GM21423 (cell line): ENCODE measurements around the gene NAA35.
"Not testable (repeated sequence)": the region's sequence is repeated elsewhere in the genome, so short reads cannot be mapped to it uniquely, and the experiment has no call there.

ENCODE experiments used
- ATAC-seq: cut with Tn5 transposase; IDR thresholded peaks from one replicate; pipeline ENCODE4 v1.9.1; 2021; ENCODE audit warnings: mild to moderate bottlenecking, moderate library complexity; ENCODE audit not compliant: unreplicated experiment

NAA35 gene

DNA sequence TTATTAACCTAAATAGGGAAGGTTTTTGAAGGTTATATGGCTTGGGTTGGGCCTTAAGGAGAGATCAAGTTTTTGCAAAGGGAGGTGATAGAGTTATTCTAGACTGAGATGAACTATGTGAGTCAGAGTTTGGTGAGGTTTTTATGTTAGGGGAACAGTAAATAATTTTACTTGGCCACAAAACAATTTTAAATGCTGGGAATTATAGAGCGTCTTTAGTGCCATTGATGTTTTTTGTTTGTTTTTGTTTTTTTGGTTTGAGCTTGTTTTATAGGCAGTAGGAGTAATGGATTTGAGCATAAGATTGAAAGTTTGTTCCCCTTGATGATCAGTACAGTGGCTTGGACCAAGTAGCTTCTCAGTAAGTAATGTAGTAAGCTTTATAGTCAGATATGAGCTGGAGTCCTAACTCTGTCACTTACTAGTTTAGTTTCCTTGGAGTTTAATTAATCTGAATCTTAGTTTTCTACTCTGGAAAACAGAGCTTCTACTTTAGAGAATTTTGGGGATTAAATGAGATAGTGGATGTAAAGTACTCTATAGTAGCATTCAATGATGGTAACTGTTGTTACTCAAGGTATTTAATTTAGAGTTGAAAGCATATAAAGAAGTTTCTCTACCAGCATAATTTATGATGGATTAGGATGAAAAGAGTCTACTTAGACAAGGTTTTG lies 2.9 kb downstream of the NAA35 start:
- ATAC-seq: no peak

- no peak for ATAC-seq
These were observed 3.7 kb downstream of the NAA35 start for GRCh38 chr9:85944672-85945071.

DNA sequence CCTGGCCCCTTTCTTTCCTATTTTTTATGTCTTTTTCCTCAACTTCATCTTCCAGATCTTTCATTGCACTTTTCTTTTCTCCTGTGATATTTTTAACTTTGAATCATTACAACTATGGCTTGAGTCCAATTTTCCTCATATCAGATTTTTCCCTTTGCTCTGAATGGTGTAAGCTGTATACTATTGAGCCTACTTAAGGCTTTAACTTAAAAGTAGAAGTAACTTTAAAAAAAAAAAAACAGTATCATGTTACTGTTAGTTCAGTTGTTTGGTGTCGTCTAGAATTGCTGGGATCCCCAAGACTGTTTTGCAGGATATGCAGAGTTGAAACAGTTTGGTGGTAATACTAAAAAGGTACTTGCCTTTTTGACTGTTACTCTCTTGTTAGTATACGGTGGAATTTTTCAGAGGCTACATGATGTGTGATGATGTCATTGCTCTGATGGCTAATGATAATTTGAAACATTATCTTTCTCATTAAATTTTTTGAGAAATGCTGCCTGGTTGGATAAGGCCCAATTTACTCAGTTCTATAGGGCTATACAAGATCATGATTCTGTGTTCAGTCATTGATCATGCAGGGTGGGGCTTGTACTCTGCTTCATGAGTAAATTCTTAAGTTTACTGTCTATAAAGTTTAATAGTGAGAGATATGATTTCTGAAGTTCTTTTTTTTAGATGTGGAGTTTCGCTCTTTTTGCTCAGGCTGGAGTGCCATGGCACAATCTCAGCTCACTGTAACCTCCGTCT lies 8.8 kb downstream of the NAA35 start:
- no peak for ATAC-seq

DNA sequence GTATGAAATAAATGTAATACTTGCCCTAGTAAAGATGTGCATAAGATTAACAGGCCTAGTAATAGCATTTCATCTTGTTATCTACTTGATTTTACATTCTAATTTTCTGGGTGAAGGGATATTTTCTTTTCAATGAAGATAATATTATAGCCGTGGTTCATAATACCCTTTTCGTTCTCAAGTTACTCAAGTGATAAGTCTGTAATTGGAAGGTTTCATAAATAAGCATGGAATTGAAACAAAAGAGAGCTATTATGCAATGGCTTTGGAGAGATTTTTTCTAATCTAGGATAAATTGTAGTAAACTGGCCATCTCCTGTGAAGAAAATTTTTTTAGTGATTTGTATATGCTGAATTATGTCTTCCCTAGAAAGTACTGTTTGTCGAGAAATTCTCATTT lies 19.0 kb downstream of the NAA35 start:
- ATAC-seq: no peak

DNA sequence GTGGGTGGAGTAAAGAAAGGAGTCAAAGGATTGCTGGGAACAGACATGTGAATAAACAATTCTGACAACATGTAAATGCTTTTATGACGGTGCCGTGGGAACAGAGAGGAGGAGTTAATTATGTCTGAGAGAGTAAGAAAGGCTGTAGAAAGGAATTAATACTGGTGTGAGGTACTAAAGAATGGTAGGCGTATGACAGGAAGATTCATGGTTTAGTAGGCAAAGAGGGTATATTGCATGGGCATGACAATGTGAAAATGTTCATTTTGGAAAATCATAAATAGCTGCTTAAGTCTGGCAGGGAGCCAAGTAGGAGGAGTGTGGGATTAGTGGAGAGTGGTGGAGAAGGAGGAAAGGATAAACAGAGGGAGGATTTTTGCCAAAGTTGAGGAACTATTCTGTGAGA lies 19.7 kb downstream of the NAA35 start:
- no peak for ATAC-seq

DNA sequence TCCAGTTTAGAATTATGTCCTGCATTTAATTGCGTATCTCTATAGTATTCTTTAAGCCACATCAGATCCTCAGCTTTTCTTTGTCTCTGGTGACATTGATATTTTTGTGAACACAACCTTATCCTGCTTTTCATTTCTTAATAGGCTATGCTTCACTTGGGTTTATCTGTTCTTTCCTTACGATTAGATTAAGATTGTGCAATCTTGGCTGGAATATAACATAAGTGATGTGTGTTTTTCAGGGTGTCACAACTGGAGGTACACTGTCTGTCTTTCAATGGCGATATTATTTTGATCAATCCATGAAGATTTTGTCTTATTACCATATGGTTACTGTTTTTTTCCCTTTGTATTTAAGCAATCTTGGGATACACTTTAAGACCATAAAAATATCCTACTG lies 23.6 kb downstream of the NAA35 start:
- no peak for ATAC-seq

GRCh38 chr9:85964949-85965348 lies 24.0 kb downstream of the NAA35 start:
- ATAC-seq: no peak

DNA sequence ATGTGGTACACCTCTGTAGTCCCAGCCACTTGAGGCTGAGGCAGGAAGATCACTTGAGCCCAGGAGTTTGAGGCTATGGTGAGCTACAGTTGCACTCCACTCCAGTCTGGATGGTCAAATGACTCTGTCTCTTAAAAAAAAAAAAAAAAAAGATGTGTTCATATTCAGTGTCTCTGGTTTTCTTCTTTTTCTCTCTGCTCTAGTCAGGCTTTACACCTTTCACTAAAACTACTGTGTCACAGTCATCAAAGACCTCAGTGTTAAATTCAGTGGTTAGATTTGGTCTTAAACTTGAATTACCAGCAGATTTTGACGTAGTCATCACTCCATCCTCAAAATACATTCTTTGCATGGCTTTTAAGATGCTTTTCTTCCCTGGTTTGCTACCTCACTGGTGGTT lies 28.8 kb downstream of the NAA35 start:
- no peak for ATAC-seq

DNA sequence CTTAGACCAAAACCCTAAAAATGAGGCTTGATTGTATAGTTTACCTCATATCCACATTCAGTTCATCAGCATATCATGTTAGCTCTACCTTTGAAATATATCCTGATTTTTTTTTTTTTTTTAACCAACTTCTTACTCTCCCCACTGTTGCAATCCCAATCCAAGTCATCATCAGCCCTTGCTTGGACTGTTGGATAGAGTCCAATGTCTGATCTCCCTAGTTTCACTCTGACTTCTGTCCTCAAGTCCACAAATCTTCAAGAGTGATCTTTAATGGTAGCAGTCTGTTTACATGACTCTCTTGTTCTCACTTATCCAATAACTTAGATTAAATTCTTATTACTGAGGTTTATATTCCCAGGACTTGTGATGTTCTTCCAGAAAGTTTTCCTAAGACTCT lies 30.8 kb downstream of the NAA35 start:
- ATAC-seq: no peak

DNA sequence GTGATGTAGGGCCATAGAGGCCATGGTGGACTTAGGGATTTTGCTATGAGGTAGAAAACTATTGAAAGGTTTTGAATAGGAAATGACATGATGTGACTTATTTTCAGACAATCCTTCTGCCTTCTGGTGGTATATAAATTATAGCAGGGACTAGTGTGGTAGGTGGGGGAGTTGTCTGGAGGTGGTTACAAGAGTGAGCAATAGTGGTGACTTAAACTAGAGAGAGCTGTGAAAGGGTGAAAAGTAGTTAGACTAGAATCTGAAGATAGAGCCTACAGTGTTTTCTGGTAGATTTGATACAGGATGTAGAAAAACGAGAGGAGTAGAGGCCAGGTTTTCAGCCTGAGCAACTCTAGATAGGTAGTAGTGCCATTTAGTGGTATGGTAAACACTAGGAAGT lies 32.3 kb downstream of the NAA35 start:
- no peak for ATAC-seq

- not testable (repeated sequence) for ATAC-seq
These were observed 33.2 kb downstream of the NAA35 start for GRCh38 chr9:85974055-85974547.

DNA sequence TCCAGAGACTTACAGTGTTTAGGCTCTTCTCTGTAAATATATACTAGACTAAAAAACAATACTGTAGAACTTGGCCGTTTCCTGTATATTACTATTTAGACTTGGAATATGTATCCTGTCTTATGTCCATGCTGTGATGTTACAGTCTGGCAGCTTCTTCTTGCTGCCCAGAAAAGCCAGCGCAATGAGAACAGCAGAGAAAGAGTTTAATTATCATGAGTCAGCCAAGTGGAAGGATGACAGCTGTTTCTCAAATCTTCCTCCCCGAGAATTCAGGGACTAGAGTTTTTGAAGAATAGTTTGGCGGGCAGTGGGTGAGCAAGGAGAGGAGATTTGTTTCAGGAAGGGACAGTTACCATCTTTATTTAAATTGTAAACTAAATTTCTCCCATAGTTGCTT lies 37.5 kb downstream of the NAA35 start:
- ATAC-seq: no peak

DNA sequence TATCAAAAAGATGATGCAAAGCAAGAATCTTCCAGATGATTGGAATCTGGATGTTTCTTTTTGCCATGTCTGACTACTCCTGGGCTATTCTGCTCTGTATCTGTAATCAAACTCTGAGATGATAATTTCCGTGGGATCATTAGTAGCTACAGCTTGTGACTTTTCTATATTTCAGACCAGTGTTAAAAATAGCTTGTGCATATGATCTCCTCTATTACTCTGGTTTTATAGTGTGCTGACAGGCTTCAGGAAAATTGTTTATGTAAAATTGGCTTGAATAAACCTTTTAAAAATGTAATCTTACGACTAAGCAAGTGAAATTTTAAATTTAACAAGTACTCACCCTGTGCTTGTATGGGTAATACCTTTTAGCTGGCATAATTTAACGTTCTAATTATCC lies 40.4 kb downstream of the NAA35 start:
- ATAC-seq: no peak

GRCh38 chr9:85984457-85984856 lies 43.5 kb downstream of the NAA35 start:
- no peak for ATAC-seq

DNA sequence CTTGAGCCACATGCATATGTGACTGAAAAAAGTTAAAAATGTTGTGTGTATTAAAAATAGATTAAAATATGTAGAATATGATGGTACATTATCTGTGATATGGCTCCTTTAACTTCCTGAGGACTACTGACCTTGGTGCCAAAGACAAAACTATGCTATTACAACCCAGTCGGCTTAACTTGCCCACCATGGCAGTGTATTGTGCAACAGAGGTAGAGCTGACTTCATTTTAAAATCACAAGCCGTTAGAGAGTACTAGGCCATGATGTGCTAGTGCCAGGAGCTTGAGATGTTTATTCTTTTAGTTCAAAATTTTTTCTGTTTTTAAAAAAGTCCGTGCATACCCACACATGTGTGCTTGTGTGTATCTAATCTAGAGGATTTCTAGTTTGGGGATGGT lies 46.3 kb downstream of the NAA35 start:
- ATAC-seq: no peak

DNA sequence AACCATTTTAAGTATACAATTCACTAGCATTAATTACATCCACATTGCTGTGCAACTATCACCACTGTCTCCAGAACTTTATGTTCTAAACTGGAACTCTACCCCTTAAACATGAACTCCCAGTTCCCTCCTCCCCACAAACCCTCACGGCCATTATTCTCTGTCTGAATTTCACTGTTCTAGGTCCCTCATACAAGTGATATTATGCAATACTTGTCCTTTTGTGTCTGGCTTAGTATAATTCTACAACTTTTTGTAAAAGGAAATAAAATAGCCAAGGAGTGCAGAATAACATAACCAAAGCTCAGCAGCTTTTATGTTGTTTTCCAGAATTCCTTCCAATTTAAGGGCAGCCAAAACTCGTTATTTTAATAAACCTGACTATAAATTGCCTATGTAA lies 53.2 kb downstream of the NAA35 start:
- no peak for ATAC-seq

- no peak for ATAC-seq
These were observed 54.2 kb downstream of the NAA35 start for GRCh38 chr9:85995097-85995496.

- no peak for ATAC-seq
These were observed 54.7 kb downstream of the NAA35 start for GRCh38 chr9:85995599-85995998.

- ATAC-seq: no peak
These were observed 64.4 kb downstream of the NAA35 start for GRCh38 chr9:86005253-86005775.

DNA sequence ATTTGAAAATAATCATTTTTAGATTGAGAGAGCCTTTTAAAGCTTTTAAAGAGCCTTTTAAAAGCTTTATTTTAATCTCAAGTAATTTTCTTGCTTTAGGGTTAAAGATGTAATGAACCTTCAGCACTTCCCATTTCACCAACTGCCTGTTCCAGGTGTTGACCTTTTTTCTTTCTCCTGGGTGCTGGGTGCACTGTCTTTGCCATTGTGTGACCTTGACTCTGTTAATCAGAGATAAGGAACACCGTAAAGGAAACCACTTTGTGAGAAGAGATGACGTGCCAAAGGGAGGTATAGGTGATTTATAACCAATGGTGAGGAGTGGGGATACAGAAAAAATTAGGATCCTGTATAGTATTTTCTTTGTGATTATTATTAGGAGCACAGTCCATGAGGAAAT lies 68.2 kb downstream of the NAA35 start:
- ATAC-seq: no peak

DNA sequence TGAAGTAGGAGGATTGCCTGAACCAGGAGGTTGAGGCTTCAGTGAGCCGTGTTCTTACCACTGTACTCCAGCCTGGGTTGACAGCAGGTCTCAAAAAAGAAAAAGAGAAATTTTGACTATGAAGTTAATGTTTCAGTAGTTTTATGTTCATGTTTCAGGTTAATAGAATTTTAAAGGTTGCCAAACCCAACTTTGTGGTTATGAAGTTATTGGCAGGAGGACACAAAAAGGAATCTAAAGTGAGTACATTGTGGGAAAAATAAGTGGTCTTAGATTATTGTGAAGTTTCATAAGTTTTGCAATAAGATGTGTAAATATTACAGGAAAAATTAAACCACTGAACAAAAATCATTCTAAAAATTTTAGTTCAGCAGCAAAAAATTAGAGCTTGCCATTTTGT lies 79.8 kb downstream of the NAA35 start:
- ATAC-seq: no peak

GRCh38 chr9:86021166-86021565 lies 80.2 kb downstream of the NAA35 start:
- no peak for ATAC-seq
